Measurements from ENCODE around the gene UBL4A.

Gene UBL4A

GRCh38 chrX:154441984-154442707 lies 44.3 kb downstream of the UBL4A start:
- no peak overlapping the region for H3K4me2 ChIP-seq (ENCODE audit: insufficient read depth, low read length)
- no peaks in the 10 kb centered on the region for H3K9me3 ChIP-seq (ENCODE audit: insufficient read depth, low read length, severe bottlenecking)

DNA sequence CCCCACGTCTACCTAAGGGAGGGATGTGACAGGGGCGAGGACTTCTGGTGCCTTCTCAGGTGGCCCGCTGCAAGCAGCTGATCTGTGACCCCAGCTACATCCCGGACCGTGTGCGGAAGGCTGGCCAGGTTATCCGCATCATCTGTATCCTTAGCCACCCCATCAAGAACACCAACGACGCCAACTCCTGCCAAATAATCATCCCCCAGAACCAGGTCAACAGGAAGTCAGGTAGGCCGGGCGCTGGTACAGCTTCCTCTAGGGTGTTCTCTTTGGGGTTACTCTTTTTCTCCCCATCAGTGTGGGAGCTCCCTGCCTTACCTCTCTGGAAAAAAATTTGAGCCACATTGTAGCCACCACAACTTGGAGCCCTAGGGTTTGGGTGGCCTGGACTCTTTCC lies 44.9 kb downstream of the UBL4A start:
- Histone ChIP-seq H3K79me2 (ENCODE audit: insufficient read depth, low read length) (peaks cover 31% of the 10 kb centered on the region), H3K4me2 (ENCODE audit: insufficient read depth, low read length) (no peak overlapping the region), H3K27ac (ENCODE audit: low read length) (no peak overlapping the region), H2AFZ (ENCODE audit: low read depth, low read length) (no peak overlapping the region), H4K20me1 (ENCODE audit: insufficient read depth, low read length) (peaks cover 31% of the 10 kb centered on the region), H3K4me3 (ENCODE audit: low read depth in 1 of 2, low read length in 2 of 2) (no peak overlapping the region), H3K36me3 (ENCODE audit: insufficient read depth, low read length) (peaks cover 43% of the 10 kb centered on the region), H3K27me3 (ENCODE audit: insufficient read depth, low read length, poor library complexity) (no peaks in the 10 kb centered on the region), H3K9me3 (ENCODE audit: insufficient read depth, low read length, severe bottlenecking) (no peaks in the 10 kb centered on the region), H3K4me1 (ENCODE audit: insufficient read depth, low read length) (peaks cover 34% of the 10 kb centered on the region), H3K9ac (ENCODE audit: low read depth, low read length) (no peak overlapping the region)
- DNase-seq (no peak), ATAC-seq (ENCODE audit: insufficient read depth, low read depth) (no peak)
- no peak for TF ChIP-seq EZH2 (IDR thresholded peaks at IDR 0.05; ENCODE audit: borderline replicate concordance, low read depth, low read length, severe bottlenecking)
- TF ChIP-seq CTCF (IDR thresholded peaks at IDR 0.05; ENCODE audit: borderline replicate concordance, extremely low read depth, low read length, poor library complexity, severe bottlenecking) = no peak

More at GRCh38 chrX:154441984-154442707, 44.3 kb downstream of the UBL4A start:
- no peak for DNase-seq
- H3K9ac ChIP-seq (ENCODE audit: low read depth, low read length) = no peak overlapping the region
- peaks cover 43% of the 10 kb centered on the region for H3K36me3 ChIP-seq (ENCODE audit: insufficient read depth, low read length)
- TF ChIP-seq CTCF (IDR thresholded peaks at IDR 0.05; ENCODE audit: borderline replicate concordance, extremely low read depth, low read length, poor library complexity, severe bottlenecking) (no peak), EZH2 (IDR thresholded peaks at IDR 0.05; ENCODE audit: borderline replicate concordance, low read depth, low read length, severe bottlenecking) (no peak)
- no peaks in the 10 kb centered on the region for H3K27me3 ChIP-seq (ENCODE audit: insufficient read depth, low read length, poor library complexity)
- no peak overlapping the region for H3K27ac ChIP-seq (ENCODE audit: low read length)
- peaks cover 31% of the 10 kb centered on the region for H4K20me1 ChIP-seq (ENCODE audit: insufficient read depth, low read length)
- no peak overlapping the region for H2AFZ ChIP-seq (ENCODE audit: low read depth, low read length)
- H3K79me2 ChIP-seq (ENCODE audit: insufficient read depth, low read length) = peaks cover 30% of the 10 kb centered on the region
- no peak overlapping the region for H3K4me3 ChIP-seq (ENCODE audit: low read depth in 1 of 2, low read length in 2 of 2)
- no peak for ATAC-seq (ENCODE audit: insufficient read depth, low read depth)
- H3K4me1 ChIP-seq (ENCODE audit: insufficient read depth, low read length) = peaks cover 34% of the 10 kb centered on the region

GRCh38 chrX:154440623-154441357 lies 45.6 kb downstream of the UBL4A start:
- Histone ChIP-seq H3K4me3 (ENCODE audit: low read depth in 1 of 2, low read length in 2 of 2) (no peak overlapping the region), H3K9me3 (ENCODE audit: insufficient read depth, low read length, severe bottlenecking) (no peaks in the 10 kb centered on the region), H3K79me2 (ENCODE audit: insufficient read depth, low read length) (peaks cover 31% of the 10 kb centered on the region), H3K4me1 (ENCODE audit: insufficient read depth, low read length) (peaks cover 41% of the 10 kb centered on the region), H3K27me3 (ENCODE audit: insufficient read depth, low read length, poor library complexity) (no peaks in the 10 kb centered on the region), H4K20me1 (ENCODE audit: insufficient read depth, low read length) (peaks cover 31% of the 10 kb centered on the region), H3K27ac (ENCODE audit: low read length) (no peak overlapping the region), H2AFZ (ENCODE audit: low read depth, low read length) (no peak overlapping the region), H3K9ac (ENCODE audit: low read depth, low read length) (no peak overlapping the region), H3K36me3 (ENCODE audit: insufficient read depth, low read length) (peaks cover 46% of the 10 kb centered on the region), H3K4me2 (ENCODE audit: insufficient read depth, low read length) (no peak overlapping the region)
- TF ChIP-seq CTCF (IDR thresholded peaks at IDR 0.05; ENCODE audit: borderline replicate concordance, extremely low read depth, low read length, poor library complexity, severe bottlenecking) (no peak), EZH2 (IDR thresholded peaks at IDR 0.05; ENCODE audit: borderline replicate concordance, low read depth, low read length, severe bottlenecking) (no peak)
- no peak for ATAC-seq (ENCODE audit: insufficient read depth, low read depth)
- DNase-seq = no peak
